Gastrocnemius medialis (tissue), 4 donors: Measurements from ENCODE around the gene CACNA1G. TPM values are rescaled to one million over a fixed set of nuclear protein-coding genes. Genes with fewer than 3 reads are reported as not detected.

ENCODE experiments used
- ATAC-seq, 2 donors: fragments of 150-250 bp; one replicate each; pipeline ENCODE4 v1.9.1; 2016
- DNase-seq, 2 donors: peaks; one replicate each; pipeline ENCODE4 v3.0.0-alpha.2; 2019
- H3K27ac ChIP-seq, 4 donors: fragments of 200-600 bp; sonication (generic); 1 replicate in 1 of 4; 2 replicates in 3 of 4; pipeline ENCODE4 v1.5.1; 2016 to 2018; ENCODE audit warnings: mild to moderate bottlenecking in 2 of 4, moderate library complexity in 1 of 4
- H3K27me3 ChIP-seq, 3 donors: fragments of 200-600 bp; sonication (generic) in 2 of 3; 1 replicate in 1 of 3; 2 replicates in 2 of 3; pipeline versions ENCODE4 v1.5.1 to v1.6.0; 2016 to 2019; ENCODE audit warnings: mild to moderate bottlenecking in 1 of 3, moderate library complexity in 1 of 3
- H3K36me3 ChIP-seq, 2 donors: fragments of 200-600 bp; sonication (generic) in 1 of 2; one replicate each; pipeline ENCODE4 v1.5.1; 2017 to 2018
- H3K4me1 ChIP-seq, 2 donors: fragments of 200-600 bp; sonication (generic) in 1 of 2; one replicate each; pipeline ENCODE4 v1.5.1; 2016 to 2017; ENCODE audit warnings: mild to moderate bottlenecking in 2 of 2
- H3K4me3 ChIP-seq, 4 donors: fragments of 200-600 bp; sonication (generic) in 3 of 4; 1 replicate in 1 of 4; 2 replicates in 3 of 4; pipeline ENCODE4 v1.5.1; 2016 to 2019; ENCODE audit warnings: mild to moderate bottlenecking in 2 of 4
- H3K9me3 ChIP-seq, 3 donors: fragments of 200-600 bp; sonication (generic) in 2 of 3; 1 replicate in 1 of 3; 2 replicates in 2 of 3; pipeline ENCODE4 v1.5.1; 2016 to 2019
- CTCF ChIP-seq, 5 experiments: fragments of 450-650 bp in 3 of 5; fragments of 200-600 bp in 2 of 5; sonication (generic) in 2 of 5; IDR thresholded peaks in 4 of 5; conservative IDR thresholded peaks in 1 of 5; 1 replicate in 4 of 5; 2 replicates in 1 of 5; pipeline ENCODE4 v1.5.1; 2016 to 2019; ENCODE audit warnings: antibody characterized with exemption in 5 of 5, mild to moderate bottlenecking in 3 of 5, moderate library complexity in 3 of 5
- POLR2A ChIP-seq, 2 donors: fragments of 450-650 bp; IDR thresholded peaks; one replicate each; pipeline ENCODE4 v1.6.1; 2017; ENCODE audit warnings: antibody characterized with exemption in 2 of 2, mild to moderate bottlenecking in 2 of 2, moderate library complexity in 2 of 2
- in situ Hi-C, 4 donors: fragments of 200-750 bp; cut with MboI; loops; one replicate each; pipeline versions ENCODE4 v1.15.0 to v1.8.0; 2017; ENCODE audit warnings: low sequenced_read_pairs in 4 of 4
- intact Hi-C: fragments of 100-400 bp; cut with DNase I; formaldehyde crosslinking; loops from one replicate; pipeline ENCODE4 v1.15.1; 2023; ENCODE audit warnings: low total_unique reads
- total RNA-seq, 4 donors: library from RNA; depleted of rRNA; stranded (reverse); fragments of >200 nt; gene quantifications; one replicate each; pipeline versions ENCODE4 v1.1.0 to v1.2.3, GENCODE V29; 2016

CACNA1G gene
- total RNA-seq, 4 donors from 2014 or later, result 0.09 to 0.10 TPM; not detected in 2

- no peaks in the 10 kb centered on the region for H3K9me3 ChIP-seq
- intact Hi-C loops (loop anchor here (1.0 to 5.0 kb wide), 5 partner anchors 64 to 406 kb away; no protein-coding TSS in a partner anchor), in situ Hi-C loops (loop anchor here (5.0 to 25.0 kb wide), 7 partner anchors 81 to 408 kb away; partner anchors contain the start of genes ABCC3 (in 1 of the 4) and WFIKKN2 (in 1 of the 4))
- peaks cover 16 to 22% of the 10 kb centered on the region in 2 donors for H3K4me1 ChIP-seq
- no peaks in the 10 kb centered on the region for H3K27me3 ChIP-seq
- no peak for TF ChIP-seq CTCF (IDR thresholded peaks at IDR 0.05 in 4 of 5, conservative IDR thresholded peaks at IDR 0.05 in 1 of 5)
- no peak for TF ChIP-seq POLR2A (IDR thresholded peaks at IDR 0.05)
- no peak for ATAC-seq
- peak overlapping the region in 2 of 4 donors; percentile 64 to 70 for H3K4me3 ChIP-seq
- H3K27ac ChIP-seq, result peak overlapping the region in 3 of 4 donors; percentile 76 to 84 (median 81)
- no peak for DNase-seq
- H3K36me3 ChIP-seq, result peaks cover 0 to 8% of the 10 kb centered on the region in 2 donors
Observed at GRCh38 chr17:50546701-50547034, 13.8 kb upstream of the CACNA1G start.

- in situ Hi-C loops, result loop anchor here (5.0 to 25.0 kb wide), 7 partner anchors 80 to 408 kb away; partner anchors contain the start of genes ABCC3 (in 1 of the 4) and WFIKKN2 (in 1 of the 4)
- H3K9me3 ChIP-seq, result no peaks in the 10 kb centered on the region
Observed at GRCh38 chr17:50547035-50547735, 13.3 kb upstream of the CACNA1G start, which contains the start of gene SPATA20. Gene SPATA20 (plus strand): TSS chr17:50547174. CDS start chr17:50547209, 35 bp downstream.

GRCh38 chr17:50547736-50548083 is 12.8 kb upstream of the CACNA1G start:
- H3K27ac ChIP-seq, result peak overlapping the region; percentile 76 to 84 (median 82)
- H3K9me3 ChIP-seq, result no peaks in the 10 kb centered on the region
- H3K4me1 ChIP-seq, result peaks cover 11 to 16% of the 10 kb centered on the region in 2 donors
- H3K27me3 ChIP-seq, result no peaks in the 10 kb centered on the region
- H3K36me3 ChIP-seq, result peaks cover 0 to 8% of the 10 kb centered on the region in 2 donors
- H3K4me3 ChIP-seq, result peak overlapping the region; percentile 61 to 71 (median 67)
- ATAC-seq (no peak), DNase-seq (peak in 1 of 2 donors; percentile 37)
- TF ChIP-seq CTCF (IDR thresholded peaks at IDR 0.05 in 4 of 5, conservative IDR thresholded peaks at IDR 0.05 in 1 of 5) (no peak), POLR2A (IDR thresholded peaks at IDR 0.05) (no peak)
- intact Hi-C loops, result loop anchor here (1.0 to 5.0 kb wide), 5 partner anchors 65 to 405 kb away; no protein-coding TSS in a partner anchor
- in situ Hi-C loops, result loop anchor here (5.0 to 25.0 kb wide), 7 partner anchors 80 to 407 kb away; partner anchors contain the start of genes ABCC3 (in 1 of the 4) and WFIKKN2 (in 1 of the 4)

More at GRCh38 chr17:50547035-50547735, 13.3 kb upstream of the CACNA1G start, which contains the start of gene SPATA20:
- DNase-seq, result peak; percentile 87 to 90
- Histone ChIP-seq H3K4me3 (peak within 1 kb of the TSS; percentile 61 to 71 (median 67)), H3K4me1 (peaks cover 16 to 21% of the 10 kb centered on the region in 2 donors), H3K27ac (peak within 1 kb of the TSS; percentile 76 to 84 (median 82)), H3K36me3 (peaks cover 0 to 8% of the 10 kb centered on the region in 2 donors), H3K27me3 (no peaks in the 10 kb centered on the region)
- intact Hi-C loops, result loop anchor here (1.0 to 5.0 kb wide), 5 partner anchors 65 to 405 kb away; no protein-coding TSS in a partner anchor
- ATAC-seq, result peak; percentile 77 to 80
- TF ChIP-seq POLR2A (IDR thresholded peaks at IDR 0.05) (peak; percentile 70 to 84), CTCF (IDR thresholded peaks at IDR 0.05 in 4 of 5, conservative IDR thresholded peaks at IDR 0.05 in 1 of 5) (peak; percentile 96 to 100 (median 98))

- ATAC-seq, result no peak
- no peak overlapping the region for H3K4me3 ChIP-seq
- TF ChIP-seq POLR2A (IDR thresholded peaks at IDR 0.05), result no peak
- no peak for TF ChIP-seq CTCF (IDR thresholded peaks at IDR 0.05 in 4 of 5, conservative IDR thresholded peaks at IDR 0.05 in 1 of 5)
- no peak for DNase-seq
- in situ Hi-C loops (loop anchor here (5.0 to 25.0 kb wide), 7 partner anchors 78 to 406 kb away; partner anchors contain the start of genes ABCC3 (in 1 of the 4) and WFIKKN2 (in 1 of the 4)), intact Hi-C loops (loop anchor here (5.0 kb wide), 1 partner anchor 403 kb away; no protein-coding TSS in a partner anchor)
- no peaks in the 10 kb centered on the region for H3K9me3 ChIP-seq
- H3K36me3 ChIP-seq, result peaks cover 0 to 8% of the 10 kb centered on the region in 2 donors
- peaks cover 10 to 14% of the 10 kb centered on the region in 2 donors for H3K4me1 ChIP-seq
- no peak overlapping the region for H3K27ac ChIP-seq
- H3K27me3 ChIP-seq, result no peaks in the 10 kb centered on the region
Observed at GRCh38 chr17:50548831-50549230, 11.7 kb upstream of the CACNA1G start.
